Stomach (tissue), 4 donors: ENCODE measurements around the gene WBP4.

Experiments
- CTCF ChIP-seq, 7 experiments: fragments of 450-650 bp in 4 of 7; fragments of 200-600 bp in 3 of 7; sonication (generic) in 3 of 7; IDR thresholded peaks; one replicate each; pipeline ENCODE4 v1.5.1; 2016 to 2019; ENCODE audit warnings: antibody characterized with exemption in 7 of 7, control low read depth in 2 of 7, mild to moderate bottlenecking in 1 of 7
- POLR2A ChIP-seq, 4 donors: fragments of 450-650 bp; IDR thresholded peaks; one replicate each; pipeline ENCODE4 v1.6.1; 2016; ENCODE audit warnings: antibody characterized with exemption in 4 of 4, control low read depth in 2 of 4, mild to moderate bottlenecking in 1 of 4, moderate library complexity in 1 of 4

GRCh38 chr13:41085961-41086585, 24.8 kb downstream of the WBP4 start:
- TF ChIP-seq CTCF (IDR thresholded peaks at IDR 0.05): no peak
- no peak for TF ChIP-seq POLR2A (IDR thresholded peaks at IDR 0.05)
